IMR-90 (cell line): ENCODE data around the gene TLK2. TPM values are rescaled to one million over a fixed set of nuclear protein-coding genes. Genes with fewer than 3 reads are reported as not detected.

ENCODE experiments used
- ATAC-seq: fragments of 200-7000 bp; cut with Tn5 transposase; 2 replicates; pipeline ENCODE4 v1.9.1; 2020; ENCODE audit warnings: low read depth, mild to moderate bottlenecking, moderate library complexity
- BruUV-seq: library from RNA; stranded (reverse); fragments of 400-500 nt; replicated peaks from 2 replicates; lab custom pipeline; 2021; lab: Mats Ljungman, UMichigan
- CTCF ChIA-PET: fragments of 300-600 bp; formaldehyde crosslinking; extraction: SDS; loops from one replicate; lab custom pipeline; 2021; ENCODE audit warnings: antibody characterized with exemption; lab: Yijun Ruan, JAX
- POLR2A ChIA-PET: fragments of 300-600 bp; sonication (Branson Sonifier 250); formaldehyde crosslinking; loops from one replicate; lab custom pipeline; 2022; ENCODE audit warnings: antibody characterized with exemption; ENCODE audit not compliant: unreplicated experiment; lab: Charles Lee
- DNase-seq: peaks from one replicate; pipeline ENCODE4 v3.0.0; 2013
- H2AFZ ChIP-seq: replicated peaks from 2 replicates; pipeline ENCODE3; 2013; ENCODE audit warnings: low read length, mild to moderate bottlenecking; ENCODE audit not compliant: poor library complexity
- H2AK5ac ChIP-seq: 2 replicates; pipeline ENCODE4 v1.6.1; 2013; ENCODE audit warnings: low read depth, low read length, inconsistent platforms
- H2AK9ac ChIP-seq: replicated peaks from 2 replicates; pipeline ENCODE3; 2013; ENCODE audit warnings: mild to moderate bottlenecking, low read depth, low read length, moderate library complexity; ENCODE audit not compliant: poor library complexity
- H2BK120ac ChIP-seq: 2 replicates; pipeline ENCODE4 v1.6.1; 2013; ENCODE audit warnings: low read depth, low read length, inconsistent platforms
- H2BK15ac ChIP-seq: 3 replicates; pipeline ENCODE4 v1.6.1; 2013; ENCODE audit warnings: low read depth, low read length, inconsistent platforms
- H2BK20ac ChIP-seq: 2 replicates; pipeline ENCODE4 v1.6.1; 2013; ENCODE audit warnings: low read depth, mild to moderate bottlenecking, inconsistent platforms, low read length, moderate library complexity
- H2BK5ac ChIP-seq: 2 replicates; pipeline ENCODE4 v1.6.1; 2013; ENCODE audit warnings: mild to moderate bottlenecking, low read depth, low read length, inconsistent platforms; ENCODE audit not compliant: poor library complexity, severe bottlenecking
- H3K14ac ChIP-seq: replicated peaks from 2 replicates; pipeline ENCODE4 v1.6.1; 2013; ENCODE audit warnings: low read depth, low read length, inconsistent platforms
- H3K18ac ChIP-seq: 2 replicates; pipeline ENCODE4 v1.6.1; 2013; ENCODE audit warnings: low read depth, low read length, control low read depth
- H3K23ac ChIP-seq: 2 replicates; pipeline ENCODE4 v1.6.1; 2013; ENCODE audit warnings: low read depth, low read length, inconsistent platforms
- H3K27ac ChIP-seq: 2 replicates; pipeline ENCODE4 v1.5.1; 2013; ENCODE audit warnings: mild to moderate bottlenecking, control low read depth, low read length; ENCODE audit not compliant: insufficient read depth
- H3K27me3 ChIP-seq: 2 replicates; pipeline ENCODE4 v1.6.1; 2013; ENCODE audit warnings: low read length; ENCODE audit not compliant: control insufficient read depth, insufficient read depth
- H3K36me3 ChIP-seq: 2 replicates; pipeline ENCODE4 v1.6.1; 2013; ENCODE audit warnings: low read length, mixed read lengths; ENCODE audit not compliant: control insufficient read depth, insufficient read depth
- H3K4ac ChIP-seq: 2 replicates; pipeline ENCODE4 v1.6.1; 2013; ENCODE audit warnings: low read depth, low read length, inconsistent platforms
- H3K4me1 ChIP-seq: 2 replicates; pipeline ENCODE4 v1.6.1; 2013; ENCODE audit warnings: low read length, mixed read lengths; ENCODE audit not compliant: control insufficient read depth, insufficient read depth
- H3K4me2 ChIP-seq: 2 replicates; pipeline ENCODE4 v1.6.1; 2013; ENCODE audit warnings: low read depth, mild to moderate bottlenecking, control low read depth, low read length, moderate library complexity
- H3K4me3 ChIP-seq: 2 replicates; pipeline ENCODE4 v1.5.1; 2013; ENCODE audit warnings: low read depth, mild to moderate bottlenecking, control low read depth, low read length, moderate library complexity; ENCODE audit not compliant: insufficient read depth
- H3K56ac ChIP-seq: 2 replicates; pipeline ENCODE4 v1.6.1; 2013; ENCODE audit warnings: low read length, inconsistent platforms; ENCODE audit not compliant: insufficient read depth; ENCODE audit errors: extremely low read depth
- H3K79me1 ChIP-seq, 2 experiments: 2 replicates each; pipeline ENCODE4 v1.6.1; 2013; ENCODE audit warnings: low read length in 2 of 2, inconsistent platforms in 1 of 2, low read depth in 1 of 2
- H3K9ac ChIP-seq: 2 replicates; pipeline ENCODE4 v1.6.1; 2013; ENCODE audit warnings: low read depth, low read length, control low read depth
- H3K9me1 ChIP-seq: 2 replicates; pipeline ENCODE4 v1.6.1; 2013; ENCODE audit warnings: low read length, inconsistent platforms; ENCODE audit not compliant: insufficient read depth
- H3K9me3 ChIP-seq: 2 replicates; pipeline ENCODE4 v1.6.1; 2013; ENCODE audit warnings: low read length; ENCODE audit not compliant: control insufficient read depth, insufficient read depth
- H4K20me1 ChIP-seq: 2 replicates; pipeline ENCODE4 v1.6.1; 2013; ENCODE audit warnings: low read length, inconsistent platforms; ENCODE audit not compliant: insufficient read depth
- H4K5ac ChIP-seq: 2 replicates; pipeline ENCODE4 v1.6.1; 2013; ENCODE audit warnings: mild to moderate bottlenecking, low read depth, low read length, control low read depth
- H4K8ac ChIP-seq, 2 experiments: 2 replicates each; pipeline ENCODE4 v1.6.1; 2013; ENCODE audit warnings: low read depth in 2 of 2, low read length in 2 of 2, control low read depth in 1 of 2, inconsistent platforms in 1 of 2
- H4K91ac ChIP-seq: 2 replicates; pipeline ENCODE4 v1.6.1; 2013; ENCODE audit warnings: low read depth, low read length, inconsistent platforms; ENCODE audit not compliant: insufficient read depth
- BHLHE40 ChIP-seq: fragments of 150-350 bp; IDR thresholded peaks from 2 replicates; pipeline ENCODE4 v1.6.1; 2016; ENCODE audit warnings: mild to moderate bottlenecking, low read depth, low read length
- CEBPB ChIP-seq: IDR thresholded peaks from 2 replicates; pipeline ENCODE4 v1.6.1; 2012; ENCODE audit warnings: low read depth, low read length, improper control_type of control experiment
- CTCF ChIP-seq: conservative IDR thresholded peaks from 2 replicates; pipeline ENCODE4 v1.5.1; 2012; ENCODE audit warnings: mild to moderate bottlenecking, low read depth, low read length, improper control_type of control experiment
- FOS ChIP-seq: fragments of 150-350 bp; IDR thresholded peaks from 2 replicates; pipeline ENCODE4 v1.6.1; 2016; ENCODE audit warnings: low read depth, low read length
- MAFK ChIP-seq: IDR thresholded peaks from 2 replicates; pipeline ENCODE4 v1.6.1; 2012; ENCODE audit warnings: low read depth, low read length, improper control_type of control experiment
- MAZ ChIP-seq: IDR thresholded peaks from 2 replicates; pipeline ENCODE4 v1.6.1; 2012; ENCODE audit warnings: low read depth, mild to moderate bottlenecking, low read length, improper control_type of control experiment, moderate library complexity, borderline replicate concordance
- POLR2A ChIP-seq: IDR thresholded peaks from 2 replicates; pipeline ENCODE4 v1.6.1; 2012; ENCODE audit warnings: mild to moderate bottlenecking, low read depth, low read length
- RAD21 ChIP-seq: IDR thresholded peaks from 2 replicates; pipeline ENCODE4 v1.6.1; 2012; ENCODE audit warnings: low read length, improper control_type of control experiment
- RCOR1 ChIP-seq: IDR thresholded peaks from 2 replicates; pipeline ENCODE4 v1.6.1; 2012; ENCODE audit warnings: mild to moderate bottlenecking, low read length, improper control_type of control experiment; ENCODE audit not compliant: insufficient replicate concordance
- RFX5 ChIP-seq: IDR thresholded peaks from 2 replicates; pipeline ENCODE4 v1.8.0; 2012; ENCODE audit warnings: low read depth, mild to moderate bottlenecking, low read length, moderate library complexity
- WGBS, 2 experiments: methylation state at CpG; one replicate each; pipeline versions ENCODE4 v1.1.5 to v1.1.7; 2013; ENCODE audit warnings: missing lambda C conversion rate in 2 of 2; ENCODE audit not compliant: insufficient read length in 1 of 2; ENCODE audit errors: extremely low coverage in 2 of 2; 5-methylcytosine and 5-hydroxymethylcytosine counted together
- dilution Hi-C: fragments of 300-500 bp; cut with HindIII; formaldehyde crosslinking; loops from one replicate; pipeline ENCODE4 v1.14.3; 2018; ENCODE audit warnings: low sequenced_read_pairs; ENCODE audit not compliant: unreplicated experiment
- in situ Hi-C: fragments of 300-500 bp; cut with MboI; formaldehyde crosslinking; loops from 3 replicates; pipeline ENCODE4 v1.14.3; 2019; ENCODE audit warnings: low sequenced_read_pairs, inconsistent platforms, mixed read lengths
- intact Hi-C: fragments of 100-400 bp; cut with micrococcal nuclease; formaldehyde crosslinking; loops from 2 replicates; pipeline ENCODE4 v1.10.0; 2022
- polyA plus RNA-seq, 3 experiments: library from polyadenylated mRNA; depleted of rRNA; stranded (reverse); fragments of >200 nt; gene quantifications; 2 replicates each; pipeline ENCODE4 v1.2.3, GENCODE V29; 2012; ENCODE audit warnings: low replicate concordance in 1 of 3
- total RNA-seq: library from RNA; depleted of rRNA; stranded (reverse); fragments of >200 nt; gene quantifications from 2 replicates; pipeline ENCODE4 v1.2.3, GENCODE V29; 2012

TLK2 gene
- total and polyA plus RNA-seq, 2 of the 4 experiments (the other 2 are of a cell fraction) = 35.7 to 39.4 TPM

- intact Hi-C loops (loop anchor here (1.0 kb wide), 1 partner anchor 34 kb away; no protein-coding TSS in a partner anchor), dilution Hi-C loops (no loop called here), in situ Hi-C loops (no loop called here)
- Histone ChIP-seq H3K27me3 (no peaks in the 10 kb centered on the region), H3K27ac (no peak overlapping the region), H3K23ac (no peak overlapping the region), H3K14ac (0 out of 2 replicates have a peak overlapping the region, but pooled peaks have one; percentile 33), H2AFZ (no peak overlapping the region), H2BK120ac (no peak overlapping the region), H3K9ac (no peak overlapping the region), H2AK9ac (no peak overlapping the region), H4K5ac (no peak overlapping the region), H2BK5ac (no peak overlapping the region), H4K91ac (no peak overlapping the region), H3K36me3 (peaks cover 15% of the 10 kb centered on the region), H3K56ac (no peak overlapping the region), H3K4me3 (no peak overlapping the region), H2AK5ac (no peak overlapping the region), H4K20me1 (peaks cover 40% of the 10 kb centered on the region), H3K4me1 (peaks cover 11% of the 10 kb centered on the region), H3K18ac (no peak overlapping the region), H3K9me3 (no peaks in the 10 kb centered on the region), H4K8ac (no peak overlapping the region), H3K79me1 (peaks cover 20 to 77% of the 10 kb centered on the region in 2 experiments), H2BK20ac (no peak overlapping the region), H3K9me1 (peaks cover 12% of the 10 kb centered on the region), H3K4me2 (no peak overlapping the region), H3K4ac (no peak overlapping the region), H2BK15ac (no peak overlapping the region)
- DNase-seq = no peak
- no peak for ATAC-seq
- no peak for TF ChIP-seq CEBPB
- TF ChIP-seq POLR2A = no peak
- TF ChIP-seq CTCF = no peak
- no peak for TF ChIP-seq BHLHE40
- no peak for TF ChIP-seq RCOR1
- TF ChIP-seq MAZ = no peak
- TF ChIP-seq RFX5 = no peak
- no peak for TF ChIP-seq MAFK
- no peak for TF ChIP-seq FOS
- TF ChIP-seq RAD21 = no peak
- ChIA-PET POLR2A (no interaction called here), CTCF (no interaction called here)
- no TSS peak for BruUV-seq
- 100% methylated on average over 1 of the region's 10 CpGs; no CpG with 5 or more reads in 1 of the 2 experiments for WGBS, 2 experiments
Measured at GRCh38 chr17:62641153-62641552, 162.5 kb downstream of the TLK2 start.
